ENCODE results near the gene KCNMA1.

GRCh38 chr10:77351386-77351785 is 286.2 kb downstream of the KCNMA1 start:
- TF ChIP-seq GATA2 (IDR thresholded peaks at IDR 0.05; ENCODE audit: low read depth, low read length): no peak
- no peak for TF ChIP-seq GATA3 (IDR thresholded peaks at IDR 0.05; ENCODE audit: low read depth, low read length)

Measured in SH-SY5Y (cell line).